Stomach smooth muscle (tissue), 2 donors: ENCODE measurements around the gene CDK7.

Source experiments
- H3K27ac ChIP-seq: one replicate; pipeline ENCODE4 v1.7.0; 2013; ENCODE audit warnings: mild to moderate bottlenecking, low read length, inconsistent platforms
- H3K27me3 ChIP-seq, 2 donors: one replicate each; pipeline ENCODE4 v1.7.0; 2013; ENCODE audit warnings: low read length in 2 of 2; ENCODE audit not compliant: insufficient read depth in 2 of 2, control insufficient read depth in 1 of 2
- H3K36me3 ChIP-seq, 2 donors: one replicate each; pipeline ENCODE4 v1.7.0; 2013; ENCODE audit warnings: low read length in 2 of 2; ENCODE audit not compliant: control insufficient read depth in 2 of 2, insufficient read depth in 2 of 2
- H3K4me1 ChIP-seq: one replicate; pipeline ENCODE4 v1.7.0; 2013; ENCODE audit warnings: low read length; ENCODE audit not compliant: control insufficient read depth, insufficient read depth
- H3K4me3 ChIP-seq, 2 donors: one replicate each; pipeline ENCODE4 v1.7.0; 2013; ENCODE audit warnings: low read length in 2 of 2
- H3K9ac ChIP-seq, 2 donors: one replicate each; pipeline ENCODE4 v1.7.0; 2013; ENCODE audit warnings: low read length in 2 of 2, mild to moderate bottlenecking in 1 of 2
- H3K9me3 ChIP-seq, 2 donors: one replicate each; pipeline ENCODE4 v1.7.0; 2013; ENCODE audit warnings: low read length in 2 of 2; ENCODE audit not compliant: control insufficient read depth in 2 of 2
- donor health status: healthy.
- donor health status: Pancreatic carcinoma.

Gene CDK7

DNA sequence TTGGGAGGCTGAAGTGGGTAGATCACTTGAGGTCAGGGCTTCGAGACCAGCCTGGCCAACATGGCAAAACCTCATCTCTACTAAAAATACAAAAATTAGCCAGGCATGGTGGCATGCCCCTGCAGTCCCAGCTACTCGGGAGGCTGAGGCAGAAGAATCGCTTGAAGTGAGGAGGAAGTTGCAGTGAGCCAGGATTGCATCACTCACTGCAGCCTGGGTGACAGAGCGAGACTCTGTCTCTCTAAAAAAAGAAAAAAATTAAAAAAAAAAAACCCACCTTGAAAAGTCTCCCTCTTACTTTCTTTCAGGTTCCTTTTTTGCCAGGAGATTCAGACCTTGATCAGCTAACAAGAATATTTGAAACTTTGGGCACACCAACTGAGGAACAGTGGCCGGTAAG, 34.2 kb downstream of the CDK7 start:
- peaks cover 9 to 12% of the 10 kb centered on the region in 2 donors for H3K36me3 ChIP-seq
- no peak overlapping the region for H3K9ac ChIP-seq
- H3K4me1 ChIP-seq: no peaks in the 10 kb centered on the region
- H3K27me3 ChIP-seq: no peaks in the 10 kb centered on the region
- H3K9me3 ChIP-seq: no peaks in the 10 kb centered on the region
- H3K4me3 ChIP-seq: no peak overlapping the region
- no peak overlapping the region for H3K27ac ChIP-seq

DNA sequence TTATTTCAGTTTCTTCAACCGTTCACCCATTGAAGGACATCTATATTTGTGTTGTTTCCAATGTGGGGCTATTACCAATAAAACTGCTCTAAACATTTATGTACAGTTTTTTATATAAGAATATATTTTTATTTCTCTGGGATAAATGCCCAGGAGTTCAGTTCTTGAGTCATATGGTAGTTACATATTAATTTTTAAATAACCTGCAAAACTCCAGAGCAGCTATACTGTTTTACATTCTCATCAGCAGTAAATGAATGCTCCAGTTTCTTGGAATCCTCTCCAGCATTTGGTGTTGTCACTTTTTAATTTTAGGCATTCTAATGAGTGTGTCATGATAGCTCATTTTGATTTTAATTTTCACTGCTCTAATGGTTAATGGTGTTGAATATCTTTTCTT, 36.2 kb downstream of the CDK7 start:
- Histone ChIP-seq H3K9ac (no peak overlapping the region), H3K4me1 (no peaks in the 10 kb centered on the region), H3K27ac (no peak overlapping the region), H3K4me3 (no peak overlapping the region), H3K36me3 (peaks cover 9% of the 10 kb centered on the region in 2 donors), H3K9me3 (no peaks in the 10 kb centered on the region), H3K27me3 (no peaks in the 10 kb centered on the region)

DNA sequence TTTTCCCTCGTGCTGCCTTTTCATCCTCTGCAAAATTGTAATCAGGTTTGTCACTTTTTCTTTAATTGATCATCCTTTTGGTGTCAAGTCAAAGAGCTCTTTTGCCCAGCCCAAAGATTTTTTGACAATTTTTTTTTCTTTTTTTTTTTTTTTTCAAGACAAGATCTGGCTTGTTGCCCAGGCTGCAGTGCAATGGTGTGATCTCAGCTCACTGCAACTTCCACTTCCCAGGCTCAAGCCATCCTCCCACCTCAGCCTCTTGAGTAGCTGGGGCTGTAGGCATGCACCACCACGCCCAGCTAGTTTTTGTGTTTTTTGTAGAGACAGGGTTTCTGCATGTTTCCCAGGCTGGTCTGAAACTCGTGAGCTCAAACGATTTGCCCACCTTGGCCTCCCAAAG, 36.7 kb downstream of the CDK7 start:
- H3K4me3 ChIP-seq: no peak overlapping the region
- no peaks in the 10 kb centered on the region for H3K27me3 ChIP-seq
- no peak overlapping the region for H3K9ac ChIP-seq
- H3K36me3 ChIP-seq: peaks cover 8 to 9% of the 10 kb centered on the region in 2 donors
- no peak overlapping the region for H3K27ac ChIP-seq
- no peaks in the 10 kb centered on the region for H3K9me3 ChIP-seq
- peaks cover 2% of the 10 kb centered on the region for H3K4me1 ChIP-seq

DNA sequence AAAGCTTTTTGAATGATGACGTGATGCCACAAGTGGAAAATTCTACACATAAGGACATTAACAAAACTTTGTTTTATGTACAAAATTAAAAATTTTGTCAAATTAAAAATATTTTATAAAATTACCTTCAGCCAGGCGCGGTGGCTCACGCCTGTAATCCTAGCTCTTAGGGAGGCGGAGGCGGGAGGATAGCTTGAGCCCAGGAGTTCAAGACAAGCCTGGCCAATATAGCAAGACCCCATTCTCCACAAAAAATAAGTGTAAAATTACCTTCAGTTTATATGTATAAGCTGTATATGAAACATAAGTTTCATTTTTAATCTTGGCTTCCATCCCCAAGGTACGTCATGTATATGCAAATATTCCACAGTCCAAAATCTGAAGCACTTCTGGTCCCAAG, 40.9 kb downstream of the CDK7 start:
- Histone ChIP-seq H3K9me3 (no peaks in the 10 kb centered on the region), H3K4me1 (peaks cover 2% of the 10 kb centered on the region), H3K36me3 (peaks cover 12% of the 10 kb centered on the region in 2 donors), H3K9ac (no peak overlapping the region), H3K27ac (no peak overlapping the region), H3K4me3 (no peak overlapping the region), H3K27me3 (no peaks in the 10 kb centered on the region)

DNA sequence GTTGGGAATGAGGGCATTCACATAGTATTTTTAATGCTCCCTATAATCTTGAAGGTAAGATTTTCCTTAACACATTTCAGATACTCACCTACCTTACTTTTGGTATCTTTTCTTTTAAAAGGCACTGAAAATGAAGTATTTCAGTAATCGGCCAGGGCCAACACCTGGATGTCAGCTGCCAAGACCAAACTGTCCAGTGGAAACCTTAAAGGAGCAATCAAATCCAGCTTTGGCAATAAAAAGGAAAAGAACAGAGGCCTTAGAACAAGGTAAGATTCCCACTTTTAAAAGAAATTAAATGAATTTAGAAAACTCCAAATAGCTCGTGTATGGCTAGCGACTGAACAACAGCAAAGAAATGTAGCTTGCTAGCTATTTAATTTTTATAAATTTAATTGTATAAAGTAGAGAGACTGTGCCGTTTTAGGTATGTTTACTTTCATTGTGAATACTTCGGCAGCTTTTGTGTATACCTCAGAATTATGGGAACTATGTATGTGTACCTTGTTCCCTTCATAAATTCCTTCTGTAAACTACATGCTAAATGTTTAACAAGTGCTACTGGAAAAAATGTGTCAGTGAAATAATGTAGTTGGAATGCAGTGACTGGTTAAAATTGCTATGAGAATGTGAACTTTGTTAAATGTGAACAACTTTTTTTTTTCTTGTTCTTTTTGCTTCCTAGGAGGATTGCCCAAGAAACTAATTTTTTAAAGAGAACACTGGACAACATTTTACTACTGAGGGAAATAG, 41.9 kb downstream of the CDK7 start:
- Histone ChIP-seq H3K9ac (no peak overlapping the region), H3K4me1 (peaks cover 2% of the 10 kb centered on the region), H3K27ac (no peak overlapping the region), H3K27me3 (no peaks in the 10 kb centered on the region), H3K36me3 (peaks cover 14 to 16% of the 10 kb centered on the region in 2 donors), H3K4me3 (no peak overlapping the region), H3K9me3 (no peaks in the 10 kb centered on the region)

DNA sequence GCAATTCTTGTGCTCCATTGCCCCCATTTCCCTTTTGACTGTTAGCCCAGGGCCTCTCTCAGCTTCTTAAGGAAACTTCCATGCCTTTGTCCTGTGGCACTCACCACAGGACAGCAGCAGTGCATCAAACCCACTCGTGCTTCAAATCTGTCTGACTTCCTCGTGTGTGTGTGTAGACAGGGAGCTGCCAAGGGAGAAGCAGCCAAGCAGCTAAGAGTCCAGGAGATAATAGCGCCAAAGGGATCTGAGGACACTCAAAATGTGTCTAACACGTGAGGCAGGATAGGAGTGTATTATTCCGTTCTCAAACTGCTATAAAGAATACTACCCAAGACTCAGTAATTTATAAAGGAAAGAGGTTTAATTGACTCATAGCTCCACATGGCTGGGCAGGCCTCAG, 44.8 kb downstream of the CDK7 start:
- H3K27me3 ChIP-seq: no peaks in the 10 kb centered on the region
- H3K27ac ChIP-seq: no peak overlapping the region
- H3K9ac ChIP-seq: no peak overlapping the region
- no peaks in the 10 kb centered on the region for H3K9me3 ChIP-seq
- H3K4me1 ChIP-seq: peaks cover 2% of the 10 kb centered on the region
- no peak overlapping the region for H3K4me3 ChIP-seq
- H3K36me3 ChIP-seq: peaks cover 11 to 15% of the 10 kb centered on the region in 2 donors

- H3K27ac ChIP-seq: no peak overlapping the region
- H3K27me3 ChIP-seq: no peaks in the 10 kb centered on the region
- H3K9me3 ChIP-seq: no peaks in the 10 kb centered on the region
- peaks cover 11 to 19% of the 10 kb centered on the region in 2 donors for H3K36me3 ChIP-seq
- H3K4me3 ChIP-seq: no peak overlapping the region
- H3K4me1 ChIP-seq: peaks cover 2% of the 10 kb centered on the region
- H3K9ac ChIP-seq: no peak overlapping the region
Observed at GRCh38 chr5:69281114-69281513, 46.4 kb downstream of the CDK7 start.

DNA sequence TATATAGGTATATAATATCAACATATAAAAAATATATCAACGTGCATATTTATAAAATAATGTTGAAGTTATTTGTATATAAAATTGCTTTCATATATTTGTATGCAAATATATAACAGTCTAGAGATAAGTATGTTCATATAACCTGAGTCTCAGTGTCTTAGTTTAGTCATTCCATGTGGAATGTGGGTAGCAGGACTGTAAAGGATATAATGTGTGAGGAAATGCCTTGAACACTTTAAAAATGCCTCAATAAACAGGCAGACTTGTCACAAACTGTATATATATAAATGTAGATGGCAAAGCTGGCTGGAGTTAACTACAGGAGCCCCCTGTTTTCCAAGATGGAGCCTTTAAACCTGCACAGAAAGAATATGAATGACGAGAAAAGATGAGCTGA, 49.5 kb downstream of the CDK7 start:
- H3K4me1 ChIP-seq: no peaks in the 10 kb centered on the region
- no peak overlapping the region for H3K27ac ChIP-seq
- H3K27me3 ChIP-seq: no peaks in the 10 kb centered on the region
- H3K36me3 ChIP-seq: peaks cover 11 to 19% of the 10 kb centered on the region in 2 donors
- no peaks in the 10 kb centered on the region for H3K9me3 ChIP-seq
- H3K4me3 ChIP-seq: no peak overlapping the region
- H3K9ac ChIP-seq: no peak overlapping the region

DNA sequence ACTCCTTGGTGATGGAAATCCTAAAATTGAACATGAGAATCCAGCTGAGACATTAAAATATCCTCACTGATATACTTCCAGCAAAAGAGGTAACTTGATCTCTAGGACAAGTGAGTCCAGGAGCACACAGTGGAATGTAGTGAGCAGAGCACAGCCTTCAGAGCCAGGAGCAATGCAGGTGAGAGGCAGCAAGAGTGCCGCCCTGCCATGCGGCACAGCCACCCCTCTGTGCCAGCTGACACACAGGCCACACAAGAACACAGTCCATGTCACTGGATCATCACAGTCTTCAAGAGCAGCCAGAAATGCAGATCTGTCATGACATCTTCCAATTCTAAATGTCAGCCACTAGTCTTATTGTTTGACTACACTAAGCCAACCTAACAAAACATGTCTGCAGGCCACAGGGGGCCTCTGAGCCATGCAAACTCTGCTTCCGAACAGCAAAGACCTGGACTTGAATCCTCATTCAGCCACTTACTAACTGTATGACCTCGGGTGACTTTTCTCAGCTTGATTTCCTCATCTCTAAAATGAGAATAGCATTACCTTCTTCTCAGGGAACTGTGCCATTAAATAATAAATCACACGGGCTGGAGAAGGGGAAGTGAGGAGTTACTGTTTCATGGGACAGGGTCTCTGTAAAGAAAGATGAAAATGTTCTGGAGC, 50.9 kb downstream of the CDK7 start:
- H3K36me3 ChIP-seq: peaks cover 3 to 8% of the 10 kb centered on the region in 2 donors
- H3K27ac ChIP-seq: no peak overlapping the region
- H3K9me3 ChIP-seq: no peaks in the 10 kb centered on the region
- no peaks in the 10 kb centered on the region for H3K27me3 ChIP-seq
- H3K9ac ChIP-seq: no peak overlapping the region
- no peaks in the 10 kb centered on the region for H3K4me1 ChIP-seq
- H3K4me3 ChIP-seq: no peak overlapping the region

GRCh38 chr5:69288069-69288468, 53.4 kb downstream of the CDK7 start:
- Histone ChIP-seq H3K4me1 (no peaks in the 10 kb centered on the region), H3K27me3 (no peaks in the 10 kb centered on the region), H3K27ac (no peak overlapping the region), H3K4me3 (no peak overlapping the region), H3K36me3 (peaks cover 0 to 5% of the 10 kb centered on the region in 2 donors), H3K9ac (no peak overlapping the region), H3K9me3 (no peaks in the 10 kb centered on the region)

GRCh38 chr5:69288688-69289087, 54.0 kb downstream of the CDK7 start:
- Histone ChIP-seq H3K27me3 (no peaks in the 10 kb centered on the region), H3K9me3 (no peaks in the 10 kb centered on the region), H3K36me3 (peaks cover 0 to 5% of the 10 kb centered on the region in 2 donors), H3K4me1 (no peaks in the 10 kb centered on the region), H3K9ac (no peak overlapping the region), H3K4me3 (no peak overlapping the region), H3K27ac (no peak overlapping the region)
